ENCODE measurements around the gene ING2. TPM values are rescaled to one million over a fixed set of nuclear protein-coding genes. Genes with fewer than 3 reads are reported as not detected.
"Not testable (repeated sequence)": the region's sequence is repeated elsewhere in the genome, so short reads cannot be mapped to it uniquely, and the experiment has no call there.

The ING2 gene
- total and polyA plus RNA-seq, 7 donors = 6.3 to 35.1 (median 13.6) TPM

GRCh38 chr4:183550345-183551093 lies 45.7 kb downstream of the ING2 start:
- Histone ChIP-seq H3K4me3 (no peak overlapping the region), H3K9me3 (no peaks in the 10 kb centered on the region), H3K36me3 (ENCODE audit: insufficient read depth in 1 of 2, low read depth in 1 of 2) (no peaks in the 10 kb centered on the region), H3K4me1 (no peaks in the 10 kb centered on the region), H3K27me3 (ENCODE audit: insufficient read depth in 3 of 3, low read length in 2 of 3) (no peaks in the 10 kb centered on the region), H3K27ac (no peak overlapping the region)
- DNase-seq (no peak), ATAC-seq (no peak)
- intact Hi-C loops (cut with DNase I) = no loop called here
- TF ChIP-seq CTCF (IDR thresholded peaks at IDR 0.05) = no peak
- WGBS, 3 donors = 61 to 75% (median 70%) methylated on average over 5 of the region's 5 CpGs

- 60 to 63% (median 62%) methylated on average over 18 of the region's 18 CpGs for WGBS, 3 donors
- TF ChIP-seq CTCF (IDR thresholded peaks at IDR 0.05) = no peak
Observed at GRCh38 chr4:183552274-183553146, 47.7 kb downstream of the ING2 start.

GRCh38 chr4:183553147-183553478 lies 48.3 kb downstream of the ING2 start:
- H3K27ac ChIP-seq; H3K27me3 ChIP-seq (ENCODE audit: insufficient read depth in 3 of 3, low read length in 2 of 3); ATAC-seq; H3K9me3 ChIP-seq; DNase-seq; H3K4me1 ChIP-seq; H3K36me3 ChIP-seq (ENCODE audit: insufficient read depth in 1 of 2, low read depth in 1 of 2); H3K4me3 ChIP-seq; intact Hi-C loops (cut with DNase I): not testable (repeated sequence)
- WGBS, 3 donors = 0% methylated on average over 1 of the region's 1 CpG; no CpG with 5 or more reads in 2 of the 3 donors

More at GRCh38 chr4:183552274-183553146, 47.7 kb downstream of the ING2 start:
- no peaks in the 10 kb centered on the region for H3K36me3 ChIP-seq (ENCODE audit: insufficient read depth in 1 of 2, low read depth in 1 of 2)
- ATAC-seq (no peak), DNase-seq (no peak)
- H3K27me3 ChIP-seq (ENCODE audit: insufficient read depth in 3 of 3, low read length in 2 of 3) = no peaks in the 10 kb centered on the region
- H3K4me3 ChIP-seq = no peak overlapping the region
- intact Hi-C loops (cut with DNase I) = no loop called here
- no peaks in the 10 kb centered on the region for H3K4me1 ChIP-seq
- H3K9me3 ChIP-seq = no peaks in the 10 kb centered on the region
- no peak overlapping the region for H3K27ac ChIP-seq

- Histone ChIP-seq H3K4me1 (no peaks in the 10 kb centered on the region), H3K9me3 (no peaks in the 10 kb centered on the region), H3K36me3 (ENCODE audit: insufficient read depth in 1 of 2, low read depth in 1 of 2) (no peaks in the 10 kb centered on the region), H3K27ac (no peak overlapping the region), H3K27me3 (ENCODE audit: insufficient read depth in 3 of 3, low read length in 2 of 3) (no peaks in the 10 kb centered on the region), H3K4me3 (no peak overlapping the region)
- WGBS, 3 donors = 79 to 99% (median 87%) methylated on average over 5 of the region's 5 CpGs
- ATAC-seq = peak in 1 of 4 donors; percentile 33
- no peak for TF ChIP-seq CTCF (IDR thresholded peaks at IDR 0.05)
- intact Hi-C loops (cut with DNase I) = no loop called here
- no peak for DNase-seq
Observed at GRCh38 chr4:183553601-183554345, 48.9 kb downstream of the ING2 start.

GRCh38 chr4:183554346-183554686 lies 49.5 kb downstream of the ING2 start:
- 68 to 84% (median 80%) methylated on average over 6 of the region's 6 CpGs for WGBS, 3 donors
- Histone ChIP-seq H3K36me3 (ENCODE audit: insufficient read depth in 1 of 2, low read depth in 1 of 2) (no peaks in the 10 kb centered on the region), H3K9me3 (no peaks in the 10 kb centered on the region), H3K27me3 (ENCODE audit: insufficient read depth in 3 of 3, low read length in 2 of 3) (no peaks in the 10 kb centered on the region), H3K27ac (no peak overlapping the region), H3K4me3 (no peak overlapping the region), H3K4me1 (no peaks in the 10 kb centered on the region)
- ATAC-seq (no peak), DNase-seq (no peak)
- no peak for TF ChIP-seq CTCF (IDR thresholded peaks at IDR 0.05)
- intact Hi-C loops (cut with DNase I) = no loop called here

Measured in psoas muscle (tissue), 8 donors.